GM19238 (cell line): Measurements from ENCODE around the gene MID1.

Experiments
- DNase-seq: peaks from one replicate; pipeline ENCODE4 v3.0.0; 2011; ENCODE audit warnings: low spot score; ENCODE audit not compliant: insufficient read length

MID1 gene, protein sequence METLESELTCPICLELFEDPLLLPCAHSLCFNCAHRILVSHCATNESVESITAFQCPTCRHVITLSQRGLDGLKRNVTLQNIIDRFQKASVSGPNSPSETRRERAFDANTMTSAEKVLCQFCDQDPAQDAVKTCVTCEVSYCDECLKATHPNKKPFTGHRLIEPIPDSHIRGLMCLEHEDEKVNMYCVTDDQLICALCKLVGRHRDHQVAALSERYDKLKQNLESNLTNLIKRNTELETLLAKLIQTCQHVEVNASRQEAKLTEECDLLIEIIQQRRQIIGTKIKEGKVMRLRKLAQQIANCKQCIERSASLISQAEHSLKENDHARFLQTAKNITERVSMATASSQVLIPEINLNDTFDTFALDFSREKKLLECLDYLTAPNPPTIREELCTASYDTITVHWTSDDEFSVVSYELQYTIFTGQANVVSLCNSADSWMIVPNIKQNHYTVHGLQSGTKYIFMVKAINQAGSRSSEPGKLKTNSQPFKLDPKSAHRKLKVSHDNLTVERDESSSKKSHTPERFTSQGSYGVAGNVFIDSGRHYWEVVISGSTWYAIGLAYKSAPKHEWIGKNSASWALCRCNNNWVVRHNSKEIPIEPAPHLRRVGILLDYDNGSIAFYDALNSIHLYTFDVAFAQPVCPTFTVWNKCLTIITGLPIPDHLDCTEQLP

DNA sequence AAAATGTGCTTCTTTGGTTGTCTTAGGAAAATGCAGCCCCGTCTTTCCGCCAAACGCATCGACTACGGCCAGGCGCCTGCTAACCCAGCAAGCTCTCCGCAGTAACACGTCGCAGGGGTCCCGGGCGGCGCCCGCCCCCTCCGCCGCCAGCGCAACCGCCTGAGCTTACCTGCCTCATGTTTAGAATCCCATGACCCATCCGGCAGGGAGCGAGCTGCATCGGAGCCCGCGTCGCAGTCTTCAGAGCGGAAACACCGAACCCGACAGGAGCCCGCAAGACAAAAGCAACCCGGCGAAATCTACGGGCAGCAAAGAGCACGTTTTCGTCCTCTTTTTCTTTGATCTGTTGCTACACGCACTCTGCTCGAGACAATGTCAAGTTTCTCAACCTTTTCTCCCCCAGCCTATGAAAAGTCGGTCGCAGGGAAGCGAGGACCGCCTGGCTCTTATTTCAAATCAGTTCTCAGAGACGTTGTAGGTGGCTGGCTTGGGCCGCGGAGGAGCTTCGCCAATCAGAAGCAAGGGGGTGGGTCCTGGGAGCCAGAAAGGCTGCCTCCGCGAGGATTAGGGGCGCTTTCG, at the start of gene MID1:
Gene MID1, minus strand, starts transcription at position 465 of the 579 bp plus-strand sequence. CDS start 53,038 bp downstream, outside the sequence.
- DNase-seq, result no peak

DNA sequence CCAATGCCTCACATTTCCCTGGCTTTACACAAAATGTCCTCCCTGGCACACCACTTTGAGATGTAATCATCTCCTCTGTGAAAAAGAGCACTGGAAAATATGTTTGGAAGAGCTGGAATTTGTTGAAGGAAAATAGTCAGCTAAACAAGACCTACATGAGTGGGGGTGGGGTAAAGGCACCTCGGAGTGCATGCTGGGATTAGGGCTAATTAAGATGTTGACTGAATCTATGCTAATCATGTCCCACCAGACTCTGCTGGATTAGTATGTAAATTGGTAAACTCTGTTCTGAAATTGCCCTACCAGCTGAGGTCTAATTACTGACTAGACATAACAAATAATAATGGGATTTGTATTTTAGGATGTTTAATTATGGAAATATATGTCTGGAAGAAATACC, 46.8 kb upstream of the MID1 start:
- DNase-seq, result no peak

DNA sequence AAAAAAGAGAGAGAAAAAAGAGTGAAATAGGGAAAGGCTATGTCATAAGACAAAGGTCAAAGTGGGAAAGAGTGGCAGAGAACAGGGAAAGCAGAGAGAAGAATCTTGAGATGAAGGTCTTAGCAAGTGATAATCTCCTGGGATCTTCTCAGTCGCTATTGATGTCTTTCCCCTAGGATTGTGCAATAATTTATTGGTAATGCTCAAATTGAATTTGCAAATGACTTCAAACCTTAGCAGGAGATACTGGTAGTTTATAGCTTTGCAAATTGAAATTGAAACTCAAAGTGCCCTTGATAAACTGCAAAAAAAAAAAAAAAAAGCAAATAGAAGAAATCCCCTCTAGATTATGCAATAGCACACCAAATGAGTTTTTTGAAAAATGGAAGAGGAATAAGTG, 45.7 kb upstream of the MID1 start:
- DNase-seq, result no peak

DNA sequence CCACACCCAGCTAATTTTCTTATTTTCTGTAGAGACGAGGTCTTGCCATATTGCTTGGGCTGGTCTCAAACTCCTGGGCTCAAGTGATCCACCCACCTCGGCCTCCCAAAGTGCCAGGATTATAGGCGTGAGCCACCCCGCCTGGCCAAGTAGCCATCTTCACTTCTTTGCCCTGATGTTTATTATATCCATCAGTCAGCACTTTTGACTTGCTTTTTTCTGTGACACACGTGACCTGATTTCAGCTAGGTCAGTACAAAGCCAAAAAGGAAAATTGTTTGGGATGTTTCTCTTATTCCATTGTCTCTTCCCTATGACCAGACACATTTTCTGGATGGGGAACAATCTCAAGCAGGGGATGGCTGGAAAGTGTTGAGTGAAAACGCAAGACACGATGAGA, 45.3 kb upstream of the MID1 start:
- no peak for DNase-seq

DNA sequence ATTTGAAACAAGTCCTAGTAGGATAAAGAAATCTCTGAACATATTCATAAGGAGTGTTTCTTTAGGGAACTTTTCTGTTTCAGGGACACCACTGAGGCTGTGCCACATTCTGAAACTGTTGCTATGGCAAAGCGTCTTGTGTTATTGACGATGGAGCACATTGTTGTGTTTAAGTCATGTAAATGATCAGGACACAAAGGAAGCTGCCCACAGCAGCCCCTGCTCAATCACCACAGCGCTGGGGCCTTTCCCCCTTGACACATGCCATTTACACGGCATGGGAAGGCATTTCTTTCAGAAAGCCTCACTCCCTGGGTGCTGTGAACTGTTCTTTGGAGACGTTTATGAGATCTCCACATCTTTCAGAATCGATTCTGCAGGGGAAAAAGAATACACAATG, 39.8 kb upstream of the MID1 start:
- no peak for DNase-seq

DNA sequence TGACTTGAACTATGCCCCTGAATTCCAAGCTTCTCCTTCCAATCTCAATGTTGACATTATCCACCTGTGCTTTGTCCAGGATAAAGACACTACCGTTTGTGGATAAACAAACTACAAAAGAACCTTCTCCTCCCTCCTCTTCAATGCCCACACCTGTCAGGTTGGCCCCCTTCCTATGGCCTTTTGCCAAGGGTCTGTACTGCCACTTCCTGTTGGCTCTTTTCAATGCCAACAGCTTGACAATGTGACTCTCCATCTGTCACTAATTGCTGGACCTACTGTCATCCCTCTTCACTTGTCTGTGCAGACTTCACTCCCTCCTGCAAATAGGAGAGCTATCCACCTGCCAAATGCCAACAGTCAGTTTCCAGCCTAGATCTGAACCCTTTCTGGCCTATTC, 35.8 kb upstream of the MID1 start:
- DNase-seq, result no peak

DNA sequence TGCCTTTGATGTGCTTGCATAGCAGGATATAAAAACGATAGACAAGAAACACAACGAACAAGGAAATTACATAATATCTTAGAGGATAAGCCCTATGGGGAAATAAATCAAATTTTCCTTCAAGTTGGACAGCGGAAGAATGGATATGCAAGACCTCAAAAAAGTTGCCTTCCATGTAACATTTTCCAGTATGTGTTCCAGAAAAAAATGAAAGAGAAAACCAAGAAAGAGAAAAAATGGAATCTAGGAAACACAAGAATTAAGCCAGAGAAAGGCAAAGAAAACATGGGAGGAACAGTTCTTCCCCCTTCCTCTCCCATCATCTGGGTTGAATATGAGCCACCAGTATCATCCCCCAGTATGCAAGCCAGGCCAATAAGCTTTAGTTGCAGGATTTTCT, 34.6 kb upstream of the MID1 start:
- DNase-seq, result no peak

DNA sequence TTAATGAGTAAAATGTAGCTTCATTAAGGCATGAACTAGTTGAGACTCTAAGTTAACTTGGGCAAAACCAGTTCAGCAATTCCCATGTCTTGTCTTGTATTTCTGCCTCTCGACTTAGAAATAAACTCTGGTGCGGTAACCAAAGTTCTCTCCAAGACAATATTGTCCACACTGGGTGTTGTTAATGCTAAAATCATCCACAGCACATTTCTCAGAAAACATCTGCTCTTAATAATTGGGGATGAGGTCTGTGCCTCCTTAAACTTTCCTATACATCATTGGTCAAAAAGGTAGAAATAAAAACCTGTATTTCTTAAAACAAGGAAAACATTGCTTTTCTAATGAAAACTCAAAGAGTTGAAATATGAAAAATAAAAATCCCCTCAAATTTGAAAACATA, 32.9 kb upstream of the MID1 start:
- DNase-seq, result no peak

DNA sequence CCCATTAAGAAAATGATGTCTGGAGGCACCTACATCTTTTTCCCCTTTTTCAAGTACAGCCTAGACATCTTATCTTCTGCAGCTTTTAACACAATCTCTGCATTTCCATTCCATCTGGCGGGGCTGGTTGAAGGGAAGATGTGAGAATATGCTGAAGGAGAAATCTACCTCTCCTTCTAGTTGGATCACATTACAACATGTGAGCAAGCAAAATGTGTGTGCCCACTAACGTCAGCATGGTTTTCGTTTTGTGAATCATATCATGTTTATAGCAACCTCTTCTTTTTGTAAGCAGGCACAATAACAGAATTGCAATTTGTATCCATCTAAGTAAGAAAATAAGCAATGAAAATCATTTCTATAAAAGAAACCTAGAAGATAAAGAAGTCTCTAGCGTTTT, 28.9 kb upstream of the MID1 start:
- DNase-seq, result no peak

DNA sequence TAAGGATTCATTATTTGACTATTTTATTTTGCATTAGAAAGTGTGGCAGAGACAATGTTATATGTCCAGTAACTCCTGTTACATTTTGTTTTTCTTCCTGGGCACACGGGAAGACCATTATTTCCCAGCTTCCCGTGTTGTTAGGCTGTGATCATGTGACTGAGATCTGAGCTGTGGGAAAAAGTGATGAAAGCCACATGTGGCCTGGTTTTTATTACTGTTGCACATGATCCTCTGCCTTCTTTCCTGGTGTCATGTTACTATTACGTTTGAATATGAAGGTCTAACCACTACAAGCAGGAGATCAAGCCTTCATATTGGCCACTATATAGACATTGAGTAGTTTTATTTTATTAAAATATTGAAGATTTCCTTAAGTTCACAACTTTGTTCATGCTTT, 28.2 kb upstream of the MID1 start:
- no peak for DNase-seq

DNA sequence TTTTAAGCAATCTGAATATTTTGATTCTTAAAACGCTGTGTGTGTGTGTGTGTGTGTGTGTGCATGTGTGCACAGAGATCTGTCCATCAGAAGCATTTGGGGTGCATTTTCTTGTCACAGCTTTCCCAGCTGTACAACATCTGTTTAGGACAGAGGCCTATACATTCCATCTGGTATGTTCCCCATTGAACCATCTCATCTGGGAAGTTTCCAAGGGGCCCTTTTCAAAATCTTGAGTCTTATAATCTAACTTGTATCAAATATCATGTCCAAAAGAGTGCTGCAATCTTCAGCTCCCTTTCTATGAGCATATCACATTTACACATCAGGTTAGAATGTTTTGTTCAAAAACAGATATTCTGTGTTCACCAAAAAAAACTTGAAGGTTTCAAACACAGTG, 16.5 kb upstream of the MID1 start:
- DNase-seq, result no peak

DNA sequence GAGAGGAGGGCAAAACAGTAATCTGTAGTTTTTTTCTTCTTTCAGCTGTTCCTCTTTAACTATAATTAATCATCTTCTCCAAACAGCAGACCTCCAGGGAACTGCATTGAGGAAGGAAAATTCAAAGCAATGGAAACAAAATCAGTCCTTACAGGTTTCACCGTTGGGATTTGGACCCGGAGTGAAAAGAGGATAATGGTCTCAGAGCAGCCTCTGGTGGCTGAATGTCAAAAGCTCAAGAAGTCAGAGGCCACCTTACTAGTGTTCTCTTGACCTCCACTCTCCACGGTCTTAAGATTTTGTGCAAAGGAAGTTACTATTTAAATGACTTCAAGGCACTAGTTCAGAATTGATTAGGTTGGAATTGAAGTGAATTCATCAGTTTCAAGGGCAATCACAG, 16.0 kb upstream of the MID1 start:
- no peak for DNase-seq

DNA sequence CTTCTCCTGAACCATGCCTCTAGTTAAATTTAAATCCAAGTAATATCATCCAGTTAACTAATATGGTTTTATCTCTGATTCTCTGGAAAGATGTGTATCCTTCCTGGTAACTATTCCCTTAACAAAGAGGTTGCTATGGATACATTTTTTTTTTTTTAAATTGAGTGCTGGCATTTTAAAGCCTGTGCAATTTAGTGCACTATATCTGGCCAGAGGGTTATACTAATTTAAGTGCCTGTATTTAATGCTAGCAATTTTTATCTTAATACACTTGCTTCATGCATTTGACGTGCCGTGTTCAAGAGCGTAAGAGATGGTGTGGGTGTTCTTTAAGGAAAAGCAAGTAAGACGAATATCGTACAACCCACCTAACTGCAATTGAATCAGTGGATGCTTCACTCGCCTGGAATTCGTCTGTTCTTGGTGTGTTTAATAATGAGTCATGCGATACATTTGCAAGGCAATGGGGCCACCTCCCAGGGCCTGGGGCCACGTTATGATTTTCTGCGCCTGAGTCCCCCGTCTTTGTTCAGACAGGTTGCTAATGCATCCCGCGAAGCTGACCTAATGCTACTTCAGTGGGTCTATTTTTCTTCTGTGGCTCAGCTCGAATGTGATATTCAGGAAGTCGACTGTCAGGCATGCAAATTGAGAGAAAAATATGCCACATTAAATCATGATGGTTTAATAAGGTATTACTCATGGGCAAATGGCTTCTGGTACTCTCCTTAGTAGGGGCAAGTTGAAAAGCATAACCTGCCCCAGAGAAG, 14.2 kb upstream of the MID1 start:
- DNase-seq, result no peak

DNA sequence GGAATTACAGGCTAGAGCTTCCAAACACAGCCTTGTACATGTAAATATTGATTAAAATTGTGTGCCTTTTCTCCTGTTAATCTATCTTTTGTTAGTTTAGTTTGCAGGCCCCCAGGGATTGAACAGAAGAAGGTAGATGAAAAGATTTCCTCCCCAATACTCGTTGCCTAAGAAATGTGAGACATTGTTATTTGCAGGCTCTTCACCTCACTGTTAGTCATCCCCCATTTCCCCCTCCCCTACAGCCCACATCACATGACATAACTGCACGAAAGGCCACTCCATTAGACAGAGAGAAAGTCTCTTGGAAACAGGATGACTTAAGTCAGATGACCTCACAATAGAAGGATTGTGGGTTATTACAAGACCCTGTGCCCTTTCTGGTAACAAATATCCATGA, 13.3 kb upstream of the MID1 start:
- DNase-seq, result no peak

DNA sequence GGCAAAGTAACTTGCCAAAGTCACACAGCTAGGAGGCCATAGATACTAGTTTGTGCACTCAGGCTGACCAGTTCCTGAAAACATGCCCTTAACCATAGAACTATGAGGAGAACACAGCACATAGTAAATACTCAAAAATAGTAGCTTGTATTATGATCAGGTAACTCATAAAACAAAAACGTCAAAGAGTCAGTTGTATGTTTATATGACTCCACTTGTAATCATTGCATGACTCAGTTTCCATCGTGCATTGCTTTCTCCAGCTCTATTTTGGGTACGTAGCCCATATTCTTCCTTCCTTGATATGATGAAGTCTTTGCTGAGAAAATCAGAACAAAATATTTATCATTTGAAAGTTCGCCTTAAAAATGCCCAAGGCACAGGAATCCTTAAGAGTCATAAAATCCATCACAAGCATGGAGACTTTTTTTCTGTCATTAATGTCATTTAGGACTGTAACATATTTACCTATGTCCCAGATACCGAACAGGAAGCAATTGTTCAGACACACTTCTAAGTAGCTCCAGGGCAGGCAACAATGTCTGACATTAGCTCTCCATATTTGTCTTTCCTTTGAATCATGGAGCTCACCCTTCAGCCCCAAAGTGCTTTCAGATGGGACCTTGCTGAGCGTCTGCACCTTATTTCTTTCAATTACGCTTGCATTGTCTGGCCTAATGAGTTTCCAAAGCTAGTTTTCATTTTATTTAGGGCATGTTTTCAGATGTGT, 11.2 kb upstream of the MID1 start:
- DNase-seq, result no peak

DNA sequence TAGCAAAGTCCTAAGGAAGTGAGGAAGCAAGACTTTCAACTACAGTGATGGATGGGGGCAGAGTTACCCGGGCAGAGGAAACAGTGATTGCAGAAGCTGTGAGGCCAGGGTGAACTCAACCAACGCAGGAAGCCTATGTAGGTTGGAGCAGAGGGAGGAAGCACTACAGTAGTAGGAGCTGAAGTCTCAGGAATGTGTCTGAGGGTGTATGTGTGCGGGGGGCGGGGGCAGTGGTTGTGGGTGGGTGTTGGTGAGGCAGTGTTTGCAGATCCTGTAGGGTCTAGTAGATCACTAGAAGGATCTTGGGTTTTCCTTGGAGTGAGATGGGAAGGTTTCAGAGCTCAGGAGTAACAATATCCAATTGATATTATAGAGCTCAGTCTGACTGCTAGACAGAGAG, 9.9 kb upstream of the MID1 start:
- no peak for DNase-seq

DNA sequence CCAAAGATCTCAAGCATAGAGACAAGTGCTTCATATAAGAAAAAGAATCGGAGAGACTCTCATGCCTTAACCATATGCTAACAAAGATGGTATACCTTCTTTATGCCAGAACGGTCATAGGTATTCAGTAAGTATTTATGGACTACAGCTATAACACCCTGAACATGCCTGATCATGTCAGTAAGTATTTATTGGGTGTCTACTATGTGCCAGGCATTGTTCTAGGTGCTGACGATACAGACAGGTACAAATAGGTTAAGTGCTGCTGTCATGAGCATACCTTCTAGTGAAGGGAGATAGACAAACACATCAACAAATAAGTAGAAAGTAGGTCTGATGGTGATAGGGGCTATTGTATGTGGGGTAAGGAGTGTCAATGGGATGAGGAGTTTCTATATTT, 9.5 kb upstream of the MID1 start:
- DNase-seq, result no peak

DNA sequence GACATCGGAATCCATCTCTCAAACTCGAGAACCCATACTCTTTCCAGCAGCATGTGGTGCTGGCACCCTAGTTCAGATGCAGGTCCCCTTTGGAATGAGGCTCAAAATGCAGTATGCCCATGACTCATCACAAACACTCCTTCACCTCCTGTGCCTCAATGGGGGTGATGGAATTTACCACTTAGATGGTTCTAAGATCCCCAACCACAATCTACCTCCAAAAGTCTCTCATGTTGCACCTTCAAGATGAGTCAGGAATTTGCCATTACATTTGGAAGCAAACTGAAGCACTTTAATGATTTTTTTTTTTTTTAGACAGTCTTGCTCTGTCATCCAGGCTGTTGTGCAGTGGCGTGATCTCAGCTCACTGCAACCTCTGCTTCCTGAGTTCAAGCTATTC, 8.5 kb upstream of the MID1 start:
- no peak for DNase-seq

DNA sequence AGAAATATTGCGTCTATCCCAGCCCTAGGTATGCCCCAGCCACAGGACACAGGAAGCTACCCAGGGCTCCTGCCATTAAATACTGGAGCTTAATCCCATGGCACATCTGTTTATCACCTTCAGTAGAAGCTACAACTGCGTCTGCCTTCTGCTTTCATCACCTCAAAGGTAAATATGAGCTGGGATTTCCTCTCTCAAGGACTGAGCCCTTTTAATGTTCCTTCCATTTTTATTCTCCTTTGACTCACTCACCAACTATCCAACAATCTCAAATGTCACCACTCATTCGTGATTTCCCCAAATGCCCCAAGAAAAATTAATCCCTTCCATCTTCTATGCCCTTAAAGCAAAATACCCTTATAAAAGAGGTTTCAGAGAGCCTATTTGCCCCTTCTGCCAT, 1.8 kb upstream of the MID1 start:
- DNase-seq, result no peak

DNA sequence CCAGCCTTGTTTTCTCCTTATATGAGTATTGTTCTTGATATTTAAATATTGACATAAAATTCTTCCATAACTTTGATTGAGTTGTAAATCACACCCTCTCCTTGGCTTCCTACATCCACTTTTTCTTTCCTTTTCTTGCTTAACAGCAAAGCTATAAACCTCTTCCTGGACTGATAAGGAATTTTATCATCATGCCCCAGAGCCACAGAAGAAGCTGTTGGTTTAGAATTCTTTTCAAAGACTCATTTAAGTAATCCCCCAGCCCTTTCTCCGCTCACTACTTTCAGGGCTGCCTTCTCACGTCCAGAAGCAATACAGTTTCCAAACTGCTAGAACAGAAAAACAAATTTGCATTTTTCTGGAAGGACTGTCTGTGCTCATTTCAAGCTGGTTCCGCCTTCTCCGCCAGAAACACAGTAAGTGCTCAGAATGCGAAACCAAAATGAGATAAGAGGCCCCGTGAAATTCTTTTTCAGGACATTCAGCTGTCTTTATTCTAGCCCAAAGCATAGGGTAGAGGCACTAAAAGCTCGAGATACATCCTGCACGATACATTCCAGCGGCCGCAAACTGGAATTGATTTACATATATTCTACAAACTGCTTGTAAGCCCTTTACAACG, 849 bp downstream of the MID1 start:
- no peak for DNase-seq

DNA sequence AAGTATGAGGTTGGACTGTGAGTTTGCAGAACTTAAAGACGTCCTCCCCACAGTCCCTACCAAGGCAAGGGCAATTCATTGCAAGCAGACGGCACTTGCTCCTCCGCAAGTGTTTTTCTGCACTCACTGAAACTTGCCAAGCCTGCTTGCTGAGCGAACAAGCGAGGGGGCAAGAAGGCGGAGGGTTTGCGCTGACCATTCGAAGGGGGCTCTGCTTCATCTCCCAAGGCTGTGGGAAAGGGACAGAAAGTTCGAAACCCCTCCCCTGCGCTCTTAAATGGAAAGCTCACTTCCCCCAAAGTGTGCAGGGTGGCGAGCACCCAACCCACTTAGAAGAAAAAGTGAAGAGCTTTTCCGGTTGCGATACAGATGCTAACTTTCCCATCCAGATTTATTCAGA, 1.4 kb downstream of the MID1 start:
- no peak for DNase-seq
